Stimulated activated CD4-positive, alpha-beta T cell treated with anti-CD3 and anti-CD28 coated beads, Interleukin-4, amount 100 ng/mL, for 48 hours (primary cell): Measurements from ENCODE around the gene HOMER3.

Source experiments
- DNase-seq, 2 donors: peaks; one replicate each; pipeline ENCODE4 v3.0.0-alpha.2; 2020; ENCODE audit warnings: low read depth in 2 of 2

Gene HOMER3

DNA sequence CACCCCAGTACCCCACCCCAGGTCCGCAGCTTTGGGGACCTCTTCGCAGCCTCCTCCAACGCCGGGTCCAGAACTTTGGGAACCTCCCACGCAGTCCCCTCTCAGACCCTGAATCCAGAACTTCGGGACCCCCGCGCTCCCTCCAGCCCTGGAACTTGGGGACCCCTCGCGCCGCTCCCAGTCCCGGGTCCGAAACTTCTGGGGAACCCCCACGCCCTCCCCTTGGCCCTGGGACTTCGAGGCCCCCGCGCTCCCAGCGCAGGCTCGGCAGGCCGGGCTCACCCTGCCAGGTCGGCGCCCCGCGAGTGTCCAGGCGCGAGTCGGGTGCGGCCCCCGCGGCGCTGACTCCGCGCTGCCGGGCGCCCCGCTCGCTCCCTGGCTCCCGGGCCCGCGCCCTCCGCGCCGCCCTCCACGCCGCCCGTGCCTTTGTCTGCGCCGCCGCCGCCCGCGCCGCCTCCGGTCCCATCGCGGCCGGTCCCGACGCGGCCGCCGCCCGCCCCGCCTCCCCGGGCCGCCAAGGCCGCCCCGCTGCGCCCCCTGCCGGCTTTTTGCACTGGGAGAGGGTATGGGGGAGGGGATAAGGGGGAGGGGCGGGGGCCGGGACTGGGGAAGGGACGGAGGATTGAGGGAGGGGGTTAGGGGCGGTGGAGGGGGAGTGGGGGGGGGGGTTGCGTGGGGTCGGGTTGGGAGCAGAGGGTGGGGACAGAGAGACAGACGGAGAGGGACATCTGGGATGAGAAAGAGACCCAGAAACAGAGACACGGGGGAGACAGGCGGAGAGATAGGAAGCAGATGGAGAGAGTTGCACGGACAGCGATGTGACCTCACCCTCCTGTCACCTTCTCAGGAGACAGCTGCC is at the start of gene HOMER3:
TSS of gene HOMER3 (minus strand) at position 449 of the 859 bp plus-strand sequence. CDS start 2,235 bp downstream, outside the sequence.
- peak; percentile 64 to 77 for DNase-seq

DNA sequence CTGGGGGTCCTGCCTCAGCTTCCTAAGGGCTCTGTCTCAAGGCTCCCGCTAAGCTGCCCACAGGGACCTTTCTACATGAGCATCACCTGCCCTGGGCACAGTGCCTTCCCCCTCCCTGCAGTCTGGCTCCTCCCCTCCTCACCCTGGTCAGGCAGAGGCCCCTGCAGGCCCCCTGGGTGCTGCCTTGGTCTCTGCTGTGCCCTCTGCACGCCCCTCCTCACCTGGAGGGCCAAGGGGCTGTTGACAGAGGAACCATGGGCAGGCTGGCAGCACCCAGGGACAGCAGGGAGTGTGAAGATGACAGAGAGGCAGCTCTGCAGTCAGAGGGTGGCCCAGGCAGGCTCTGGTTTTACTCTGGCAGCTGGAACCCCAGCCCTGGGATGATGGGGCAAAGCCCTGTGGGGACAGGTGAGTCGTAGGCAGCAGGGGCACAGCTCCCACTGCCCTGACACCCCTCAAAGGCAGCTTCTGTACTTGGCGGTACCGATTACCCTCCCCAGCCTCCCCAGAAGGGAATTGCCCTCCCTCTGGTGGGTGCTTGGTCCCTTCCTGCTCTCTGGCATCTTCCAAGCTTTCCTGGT is 49.2 kb upstream of the HOMER3 start:
- DNase-seq, result no peak

DNA sequence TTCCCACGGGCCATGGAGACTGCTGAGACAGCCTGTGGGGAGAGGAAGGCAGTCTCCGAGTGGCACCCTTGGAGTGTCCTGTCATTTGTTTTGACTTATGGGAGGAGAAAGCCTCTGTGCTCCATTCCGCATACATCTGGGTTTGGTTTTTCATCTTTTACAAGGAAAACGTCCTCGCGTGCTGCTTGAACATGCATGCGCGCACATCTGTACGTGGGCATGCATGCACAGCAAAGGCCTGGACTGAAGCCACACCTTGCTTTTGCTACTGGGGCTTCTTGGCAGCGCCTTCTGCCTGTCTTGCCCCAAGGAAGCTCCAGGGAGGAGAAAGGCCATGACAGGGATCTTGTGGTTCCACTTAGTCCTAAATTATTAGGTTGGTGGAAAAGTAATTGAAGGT is 48.3 kb upstream of the HOMER3 start:
- DNase-seq, result no peak

DNA sequence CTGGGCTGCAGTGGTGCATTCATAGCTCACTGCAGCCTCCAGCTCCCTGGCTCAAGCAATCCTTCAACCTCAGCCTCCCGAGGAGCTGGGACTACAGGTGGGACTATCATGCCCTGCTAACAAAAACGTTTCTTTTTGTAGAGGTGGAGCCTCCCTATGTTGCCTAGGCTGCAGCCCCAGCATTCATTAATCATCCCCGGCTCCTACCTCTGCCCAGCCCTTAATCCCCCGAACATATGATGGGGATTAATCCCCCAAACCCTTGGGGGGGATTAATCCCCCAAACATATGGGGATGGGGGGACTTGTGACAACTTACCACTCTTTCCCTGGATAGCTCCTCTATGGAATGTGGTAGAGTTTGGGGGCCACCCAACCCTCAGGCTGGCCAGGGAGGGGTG is 46.4 kb upstream of the HOMER3 start:
- DNase-seq, result no peak

DNA sequence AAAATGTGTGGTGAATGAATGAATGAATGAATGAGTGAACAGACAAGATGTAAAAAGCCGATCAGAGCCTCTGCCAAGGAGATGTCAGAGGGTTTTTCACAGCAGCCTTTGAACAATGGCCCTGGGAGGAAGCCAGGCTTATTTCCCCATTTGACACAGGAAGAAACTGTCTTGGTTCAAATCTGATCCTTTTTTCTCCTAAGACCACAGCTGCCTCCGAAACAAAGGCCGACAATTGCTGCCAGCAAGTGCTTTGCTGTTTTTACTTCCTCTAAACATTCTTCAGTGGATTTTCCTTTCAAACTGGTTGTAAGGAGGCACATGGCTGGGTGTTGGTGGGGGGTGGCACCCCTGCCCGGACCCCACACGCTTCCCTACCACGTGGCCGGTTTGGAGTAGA is 44.2 kb upstream of the HOMER3 start:
- no peak for DNase-seq

DNA sequence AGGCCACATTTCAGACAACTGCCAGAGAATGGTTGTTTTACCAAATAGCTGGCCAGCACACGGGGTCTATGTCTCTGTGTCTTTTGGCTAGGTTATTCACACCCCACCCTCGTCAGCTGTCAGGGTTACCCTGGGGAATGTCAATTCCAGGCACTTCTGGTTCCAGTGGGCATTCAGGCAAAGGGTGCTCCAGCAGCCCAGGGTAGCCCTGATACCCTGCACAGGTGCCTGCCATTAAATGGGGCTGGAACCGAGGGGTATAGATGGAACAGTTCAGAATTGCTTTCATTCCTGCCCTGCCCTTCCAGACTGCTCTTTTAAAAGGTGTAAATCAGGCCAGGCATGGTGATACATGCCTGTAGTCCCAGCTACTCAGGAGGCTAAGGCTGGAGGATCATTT is 43.2 kb upstream of the HOMER3 start:
- no peak for DNase-seq

DNA sequence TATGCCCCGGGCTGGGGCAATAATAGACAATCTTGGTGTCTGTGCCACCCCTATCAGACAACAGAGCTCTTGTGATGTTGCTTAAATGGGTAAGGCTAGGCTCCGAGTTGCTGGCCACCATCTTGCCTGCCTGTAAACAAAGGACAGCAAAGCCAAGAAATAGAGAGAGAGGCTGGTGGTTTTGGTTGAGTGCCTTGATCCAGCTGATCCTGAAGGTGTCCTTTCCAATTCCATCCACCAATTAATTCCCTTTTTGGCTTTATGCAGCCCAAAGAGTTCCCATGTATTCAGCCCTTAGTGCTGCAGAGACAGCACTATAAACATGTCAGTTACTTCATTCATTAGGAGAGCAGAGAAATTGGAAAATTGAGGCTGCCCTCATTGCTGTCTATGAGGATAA is 41.7 kb upstream of the HOMER3 start:
- no peak for DNase-seq

DNA sequence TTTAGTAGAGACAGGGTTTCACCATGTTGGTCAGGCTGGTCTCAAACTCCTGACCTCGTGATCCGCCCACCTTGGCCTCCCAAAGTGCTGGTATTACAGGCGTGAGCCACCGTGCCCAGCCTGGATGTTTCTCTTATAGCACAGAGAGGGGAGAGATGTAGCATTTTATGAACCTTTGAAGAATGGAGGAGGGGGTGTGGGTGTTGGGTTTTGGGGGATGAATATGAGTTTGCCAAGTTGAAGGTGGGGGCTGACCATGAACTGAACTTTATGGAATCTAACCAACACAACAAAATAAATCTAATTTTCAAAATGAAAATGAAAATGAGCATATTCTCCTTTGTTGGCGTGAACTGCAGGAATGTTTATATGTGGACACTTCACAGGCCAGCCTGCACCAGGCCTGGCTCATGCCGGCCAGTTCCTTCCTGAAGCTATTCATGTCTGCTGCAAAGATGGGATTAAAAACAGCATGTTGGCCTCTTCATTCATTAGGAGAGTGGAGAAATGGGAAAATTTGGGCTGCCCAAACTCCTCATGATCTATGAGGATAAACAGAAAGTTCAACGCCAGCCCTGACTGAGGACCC is 39.5 kb upstream of the HOMER3 start:
- DNase-seq, result no peak

DNA sequence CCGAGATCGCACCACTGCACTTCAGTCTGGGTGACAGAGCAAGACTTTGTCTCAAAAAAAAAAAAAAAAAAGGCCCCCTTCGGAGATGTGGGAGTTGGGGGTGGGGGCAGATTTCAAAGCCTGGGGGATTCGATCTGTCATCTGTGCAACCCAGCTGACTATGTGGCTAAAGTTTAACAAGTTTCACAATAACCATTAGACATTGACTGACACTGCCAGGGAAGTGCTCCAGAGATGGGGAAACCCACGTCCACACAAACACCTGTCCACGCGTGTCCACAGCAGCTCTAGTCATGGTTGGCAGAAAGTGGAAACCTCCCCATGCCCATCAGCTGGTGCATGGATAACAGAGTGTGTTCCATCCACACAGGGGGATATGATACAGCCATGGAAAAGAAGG is 37.6 kb upstream of the HOMER3 start:
- no peak for DNase-seq

DNA sequence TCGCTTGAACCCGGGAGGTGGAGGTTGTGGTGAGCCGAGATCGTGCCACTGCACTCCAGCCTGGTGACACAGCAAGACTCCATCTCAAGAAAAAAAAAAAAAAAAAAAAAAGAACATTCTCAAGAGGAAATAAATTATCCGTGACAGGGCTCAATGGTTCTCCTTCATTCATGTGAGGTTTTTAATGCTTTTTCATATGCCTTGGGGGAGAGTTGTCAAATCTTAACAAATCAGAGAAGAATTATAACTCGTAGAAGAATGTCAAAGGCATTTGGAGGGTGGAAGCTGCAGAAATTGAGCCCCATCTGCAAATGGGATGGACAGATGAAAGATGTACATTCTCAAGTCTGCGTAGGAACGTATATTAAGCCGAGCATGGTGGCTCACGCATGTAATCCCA is 34.9 kb upstream of the HOMER3 start:
- no peak for DNase-seq

DNA sequence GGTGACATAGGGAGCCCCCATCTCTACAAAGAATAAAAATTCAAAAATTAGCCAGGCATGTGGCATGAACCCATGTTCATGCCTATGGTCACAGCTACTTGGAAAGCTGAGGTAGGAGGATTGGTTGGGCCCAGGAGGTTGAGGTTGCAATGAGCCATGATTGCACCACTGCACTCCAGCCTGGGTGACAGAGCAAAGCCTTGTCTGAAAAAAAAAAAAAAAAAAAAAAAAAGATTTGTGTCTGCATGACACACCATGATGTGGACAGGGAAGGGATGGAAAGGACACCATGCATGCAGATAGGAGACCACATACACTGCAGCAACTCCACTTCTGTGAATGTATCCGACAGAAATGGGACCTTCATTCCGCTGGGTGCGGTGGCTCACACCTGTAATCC is 34.0 kb upstream of the HOMER3 start:
- DNase-seq, result no peak

DNA sequence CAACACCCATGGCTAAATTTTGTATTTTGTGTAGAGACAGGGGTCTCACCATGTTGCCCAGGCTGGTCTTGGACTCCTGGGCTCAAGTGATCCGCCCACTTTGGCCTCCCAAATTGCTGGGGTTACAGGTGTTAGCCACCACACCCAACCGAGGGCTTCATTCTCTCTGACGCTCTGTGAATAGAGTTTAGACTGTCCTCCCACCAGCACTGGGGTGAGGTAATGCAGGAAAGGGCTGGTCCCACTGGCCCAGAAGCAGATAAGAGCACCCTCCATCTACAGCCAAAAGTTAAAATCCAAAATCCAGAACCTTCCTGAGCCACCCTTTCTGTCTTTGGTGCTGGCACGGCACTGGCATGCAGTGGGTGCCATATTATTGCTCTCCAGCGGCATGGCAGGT is 31.8 kb upstream of the HOMER3 start:
- no peak for DNase-seq

DNA sequence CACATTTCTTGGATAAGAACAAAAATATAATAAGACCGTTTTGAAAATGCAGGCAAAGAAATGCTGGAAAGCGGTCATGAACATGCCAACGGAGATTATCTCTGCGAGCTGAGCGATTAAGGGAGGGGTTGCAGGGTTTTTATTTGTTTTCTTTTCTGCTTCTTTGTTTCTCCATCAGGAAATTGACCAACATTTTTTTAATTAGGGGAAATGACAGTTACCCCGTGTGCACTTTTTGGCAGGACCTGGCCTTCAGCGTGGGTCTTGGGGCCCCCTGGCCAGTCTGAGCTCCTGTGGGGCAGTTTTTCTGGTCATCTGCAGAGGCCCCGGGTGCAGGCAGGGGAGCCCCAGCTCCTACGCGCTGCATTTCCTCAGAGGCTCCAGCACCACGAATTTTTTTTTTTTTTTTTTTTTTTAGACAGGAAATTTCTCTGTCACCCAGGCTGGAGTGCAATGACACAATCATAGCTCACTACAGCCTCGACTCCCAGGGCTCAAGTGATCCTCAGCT is 31.3 kb upstream of the HOMER3 start:
- DNase-seq, result no peak

DNA sequence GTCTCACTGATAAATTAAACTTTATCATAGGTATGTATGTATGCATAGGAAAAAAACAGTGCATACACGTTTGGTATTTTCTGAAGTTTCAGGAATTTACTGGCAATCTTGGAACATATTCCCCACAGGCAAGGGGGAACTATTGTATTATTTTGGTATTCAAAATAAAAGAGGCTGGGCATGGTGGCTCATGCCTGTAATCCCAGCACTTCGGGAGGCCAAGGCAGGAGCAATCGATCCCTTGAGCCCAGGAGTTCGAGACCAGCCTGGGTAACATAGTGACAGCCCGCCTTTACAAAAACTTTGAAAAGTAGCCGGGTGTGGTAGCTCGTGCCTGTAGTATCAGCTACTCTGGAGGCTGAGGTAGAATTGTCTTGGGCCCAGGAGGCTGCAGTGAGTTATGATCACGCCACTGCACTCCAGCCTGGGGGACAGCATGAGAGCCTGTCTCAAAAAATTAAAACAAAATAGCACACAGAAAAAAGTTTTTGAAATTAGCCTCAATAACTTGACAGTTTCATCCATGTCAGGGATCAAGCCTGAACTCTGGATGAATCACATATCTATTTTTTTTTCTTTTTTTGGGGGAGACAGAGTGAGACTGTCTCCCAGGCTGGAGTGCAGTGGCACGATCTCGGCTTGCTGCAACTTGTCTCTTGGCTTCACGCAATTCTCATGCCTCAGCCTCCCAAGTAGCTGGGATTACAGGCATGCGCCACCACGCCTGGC is 29.1 kb upstream of the HOMER3 start:
- no peak for DNase-seq

DNA sequence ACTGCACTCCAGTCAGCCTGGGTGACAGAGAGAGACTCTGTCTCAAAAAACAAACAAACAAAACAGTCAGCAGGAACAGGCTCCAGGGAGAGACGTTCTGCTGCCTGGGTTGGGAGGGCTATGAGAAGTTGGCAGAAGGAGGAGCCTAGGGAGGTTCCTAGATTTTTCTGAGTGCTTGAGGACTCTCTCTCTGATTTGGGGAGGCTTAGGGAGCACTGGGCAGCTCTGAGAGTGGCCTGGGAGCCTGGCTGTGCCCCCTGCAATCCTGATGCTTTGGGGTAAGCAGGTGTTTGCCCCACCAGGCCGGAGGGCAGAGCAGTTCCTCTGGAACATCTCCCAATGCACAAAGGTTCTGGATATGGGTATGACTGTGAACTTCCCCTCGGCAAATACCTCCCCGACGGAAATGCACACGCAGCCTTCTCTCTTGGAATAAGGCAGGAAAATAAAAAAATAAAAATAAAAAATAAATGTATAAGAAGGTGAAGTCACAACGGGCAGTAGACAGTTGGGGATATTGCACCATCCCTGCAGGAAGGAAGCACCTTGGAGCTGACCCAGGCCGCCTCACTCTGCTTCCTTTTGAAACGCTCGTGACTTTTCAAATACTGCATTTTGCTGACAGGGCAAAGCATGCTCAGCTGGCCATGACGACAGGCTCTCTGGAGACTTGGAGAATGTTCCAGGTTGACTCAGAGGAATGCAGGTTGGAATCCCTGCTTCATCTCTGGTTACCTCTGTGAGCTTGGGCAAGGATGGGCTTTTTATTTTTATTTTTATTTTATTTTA is 26.5 kb upstream of the HOMER3 start:
- no peak for DNase-seq

DNA sequence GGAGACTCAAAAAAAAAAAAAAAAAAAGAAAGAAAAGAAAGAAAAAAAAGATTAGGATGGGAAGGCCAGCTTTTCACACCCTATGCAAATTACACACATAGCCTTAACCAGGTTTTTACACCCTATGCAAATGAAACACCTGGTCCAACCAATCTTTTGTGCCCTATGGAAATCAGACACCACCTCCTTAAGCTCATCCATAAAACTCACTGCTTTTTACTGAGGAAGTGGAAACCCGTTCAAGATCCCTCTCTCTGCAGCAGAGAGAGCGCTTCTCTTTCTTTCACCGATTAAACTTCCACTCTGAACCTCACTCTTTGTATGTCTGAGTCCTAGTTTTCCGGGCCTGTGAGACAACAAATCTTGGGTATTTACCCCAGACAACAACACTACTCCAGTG is 25.3 kb upstream of the HOMER3 start:
- DNase-seq, result no peak

DNA sequence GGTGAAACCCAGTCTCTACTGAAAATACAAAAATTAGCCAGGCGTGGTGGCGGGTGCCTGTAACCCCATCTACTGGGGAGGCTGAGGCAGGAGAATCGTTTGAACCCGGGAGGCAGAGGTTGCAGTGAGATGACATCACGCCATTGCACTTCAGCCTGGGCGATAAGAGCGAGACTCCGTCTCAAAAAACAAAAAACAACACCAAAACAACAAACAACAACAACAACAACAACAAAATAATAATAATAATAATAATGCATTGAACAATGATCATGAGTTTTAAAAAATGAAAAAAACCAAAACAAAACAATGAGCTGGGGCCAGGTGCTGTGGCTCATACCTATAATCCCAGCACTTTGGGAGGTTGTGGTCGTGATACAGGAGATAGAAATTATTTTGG is 23.1 kb upstream of the HOMER3 start:
- DNase-seq, result no peak

DNA sequence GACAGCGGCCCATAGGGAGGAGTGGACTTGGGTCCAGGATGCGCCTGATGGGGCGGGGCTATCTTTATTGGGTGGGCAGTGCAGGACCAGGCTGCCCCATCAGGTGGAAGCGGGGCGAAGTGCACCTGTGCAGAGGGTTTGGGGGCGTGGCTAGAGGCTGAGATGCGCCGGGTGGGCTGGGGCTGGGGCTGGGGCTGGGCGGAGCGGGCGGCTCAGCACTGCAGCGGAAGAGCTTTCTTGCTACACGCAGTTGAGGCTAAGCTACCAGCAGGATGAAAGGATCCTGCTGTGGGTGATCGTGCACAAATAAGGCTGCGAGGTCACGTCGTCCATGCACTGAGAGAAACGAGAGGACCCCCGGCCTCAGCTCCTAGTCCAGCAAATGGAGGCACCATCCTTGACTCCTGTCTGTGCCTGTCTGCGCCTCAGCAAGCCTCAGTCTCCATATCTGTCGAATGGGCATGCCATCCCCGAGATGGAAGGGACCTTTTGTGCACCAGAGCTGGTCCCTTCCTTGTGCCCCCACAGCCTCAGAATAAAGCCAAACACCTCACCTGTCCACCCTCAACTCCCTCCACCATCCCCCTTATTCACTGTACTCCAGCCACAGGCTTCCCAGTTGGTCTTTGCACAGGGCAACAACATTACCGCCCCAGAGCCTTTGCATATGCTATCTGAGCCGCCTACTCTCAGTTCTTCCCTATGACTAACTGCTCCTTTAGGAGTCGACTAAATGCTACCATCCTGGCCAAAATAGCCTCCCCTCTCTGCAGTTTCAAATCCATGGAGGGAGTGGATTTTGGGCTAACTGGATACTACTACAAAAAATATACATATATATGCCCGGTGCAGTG is 21.0 kb upstream of the HOMER3 start:
- no peak for DNase-seq

DNA sequence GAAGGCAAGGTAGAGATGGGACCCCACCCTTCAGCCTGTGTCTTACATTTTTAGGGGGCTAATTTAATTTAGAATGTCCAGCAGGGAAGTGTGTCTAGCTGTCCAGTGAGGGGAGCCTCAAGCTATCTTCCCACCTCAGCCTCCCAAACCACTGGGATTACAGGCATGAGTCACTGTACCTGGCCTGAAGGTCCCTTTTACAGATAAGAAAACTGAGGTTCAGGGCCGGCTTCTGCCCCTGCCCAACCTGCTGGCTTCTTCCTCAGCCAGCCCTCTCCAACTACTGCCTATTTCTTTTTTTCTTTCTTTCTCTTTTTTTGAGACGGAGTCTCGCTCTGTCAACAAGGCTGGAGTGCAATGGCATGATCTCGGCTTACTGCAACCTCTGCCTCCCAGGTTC is 19.4 kb upstream of the HOMER3 start:
- DNase-seq, result no peak

DNA sequence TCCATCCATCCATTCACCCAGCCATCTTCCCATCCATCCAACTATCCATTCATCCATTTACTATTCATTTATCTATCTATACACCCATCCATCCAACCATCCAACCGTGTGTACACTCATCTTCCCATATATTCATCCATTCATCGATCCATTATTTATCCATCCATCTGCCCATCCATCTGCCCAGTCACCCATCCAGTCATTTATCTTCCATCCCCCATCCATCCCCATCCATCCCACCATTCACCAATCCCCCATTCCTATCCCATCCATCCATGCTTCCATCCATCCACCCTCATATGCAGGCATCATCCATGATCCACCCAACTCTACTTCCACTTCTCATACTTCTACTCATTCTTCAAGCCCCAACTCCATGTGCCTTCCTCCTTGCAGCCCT is 14.0 kb upstream of the HOMER3 start:
- no peak for DNase-seq

DNA sequence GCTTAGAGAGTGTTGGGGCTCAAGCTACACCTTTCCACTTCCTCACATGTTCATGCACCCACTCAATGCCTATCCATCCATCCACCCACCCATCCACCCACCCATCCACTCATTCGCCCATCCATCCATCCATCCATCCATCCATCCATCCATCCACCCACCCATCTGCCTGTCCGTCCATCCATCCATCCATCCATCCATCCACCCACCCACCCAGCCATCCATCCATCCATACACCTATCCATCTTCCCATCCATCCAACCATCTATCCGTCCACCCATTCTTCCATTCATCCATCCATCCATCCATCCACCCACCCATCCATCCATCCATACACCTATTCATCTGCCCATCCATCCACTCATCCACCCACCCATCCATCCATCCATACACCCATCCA is 13.1 kb upstream of the HOMER3 start:
- DNase-seq, result no peak
